HCEC 1CT (cell line): ENCODE data around the gene EXOSC1.
"Not testable (repeated sequence)": the region's sequence is repeated elsewhere in the genome, so short reads cannot be mapped to it uniquely, and the experiment has no call there.

Experiments
- DNase-seq: peaks from one replicate; pipeline ENCODE4 v3.0.0-alpha.2; 2017

The EXOSC1 gene, protein sequence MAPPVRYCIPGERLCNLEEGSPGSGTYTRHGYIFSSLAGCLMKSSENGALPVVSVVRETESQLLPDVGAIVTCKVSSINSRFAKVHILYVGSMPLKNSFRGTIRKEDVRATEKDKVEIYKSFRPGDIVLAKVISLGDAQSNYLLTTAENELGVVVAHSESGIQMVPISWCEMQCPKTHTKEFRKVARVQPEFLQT

DNA sequence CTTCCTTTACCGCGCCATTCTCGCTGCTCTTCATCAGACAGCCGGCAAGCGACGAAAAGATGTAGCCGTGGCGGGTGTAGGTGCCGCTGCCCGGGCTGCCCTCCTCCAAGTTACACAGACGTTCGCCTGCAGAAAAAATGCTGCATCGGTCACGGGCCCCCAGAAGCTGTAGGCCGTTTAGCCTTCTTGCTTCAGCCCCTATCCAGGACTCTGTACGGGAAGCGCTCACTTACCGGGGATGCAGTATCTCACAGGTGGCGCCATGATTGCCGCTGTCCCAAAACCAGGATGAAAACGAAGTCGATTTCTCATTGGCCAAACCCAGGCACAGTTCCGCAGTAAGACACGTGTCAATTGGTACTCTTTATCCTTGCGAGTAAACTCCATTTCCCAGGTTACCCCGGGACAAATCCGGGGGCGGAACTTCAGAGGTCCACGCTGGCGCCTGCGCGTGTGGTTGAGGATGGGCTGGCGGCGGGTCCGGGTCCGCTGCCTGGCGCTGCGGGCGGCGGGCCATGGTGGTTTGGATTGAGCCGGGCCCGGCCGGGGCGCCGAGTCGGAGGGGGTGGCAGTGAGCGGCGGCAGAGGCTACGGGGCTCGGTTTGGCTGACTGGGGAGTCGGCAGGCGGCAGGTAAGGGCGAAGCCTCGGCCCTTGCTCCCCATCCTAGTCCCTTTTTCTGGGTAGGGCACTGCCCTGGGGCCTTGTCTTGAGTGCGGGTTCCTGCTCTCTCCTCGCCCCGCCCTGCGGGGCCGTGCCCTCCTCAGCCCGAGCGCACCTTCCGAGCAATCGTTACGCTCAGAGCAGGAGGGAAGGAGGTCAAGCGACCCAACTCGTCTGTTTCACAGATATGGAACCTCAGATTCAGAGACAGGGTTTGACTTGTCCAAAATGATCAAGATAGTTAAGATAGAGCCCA is at the start of gene EXOSC1, which contains the start of gene ZDHHC16:
Gene EXOSC1, minus strand, starts transcription at position 285 of the 918 bp plus-strand sequence. Its CDS starts 21 bp downstream, at position 264.
Gene ZDHHC16, plus strand, starts transcription at position 454 of the 918 bp plus-strand sequence. CDS start 5,501 bp downstream, outside the sequence.
- DNase-seq, result peak; percentile 97

DNA sequence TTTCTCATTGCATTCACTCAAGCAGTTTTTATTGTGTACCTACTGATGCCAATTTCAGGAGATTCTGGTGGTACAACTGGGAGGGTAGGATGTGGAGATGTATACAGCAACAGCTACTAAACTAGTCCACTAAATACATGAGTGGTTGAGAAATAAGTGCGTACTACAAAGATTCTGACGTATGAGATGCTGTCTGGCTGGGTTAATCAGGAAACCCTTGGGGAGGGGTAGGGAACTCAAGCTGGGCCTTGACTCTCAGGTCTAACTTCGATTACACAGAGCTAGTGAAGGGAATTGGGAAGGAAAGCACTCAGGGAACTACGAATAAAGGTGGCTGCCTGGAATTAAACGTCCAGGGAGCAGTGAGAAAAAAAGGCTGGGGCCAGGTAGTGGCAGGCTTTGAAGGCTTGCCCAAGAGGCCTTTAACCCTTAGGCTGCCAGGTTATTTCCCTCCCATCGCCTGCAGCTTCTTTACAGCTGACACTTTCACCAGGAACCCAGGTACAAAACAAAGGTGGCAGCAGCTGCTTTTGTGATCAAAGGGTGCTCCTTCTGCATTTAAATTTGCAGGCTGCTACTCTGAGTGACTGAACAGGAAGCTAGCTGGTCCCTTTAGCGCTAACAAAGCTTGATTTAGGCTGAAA is 49.2 kb upstream of the EXOSC1 start:
- no peak for DNase-seq

GRCh38 chr10:97494151-97494550 is 48.3 kb upstream of the EXOSC1 start:
- DNase-seq, result no peak

DNA sequence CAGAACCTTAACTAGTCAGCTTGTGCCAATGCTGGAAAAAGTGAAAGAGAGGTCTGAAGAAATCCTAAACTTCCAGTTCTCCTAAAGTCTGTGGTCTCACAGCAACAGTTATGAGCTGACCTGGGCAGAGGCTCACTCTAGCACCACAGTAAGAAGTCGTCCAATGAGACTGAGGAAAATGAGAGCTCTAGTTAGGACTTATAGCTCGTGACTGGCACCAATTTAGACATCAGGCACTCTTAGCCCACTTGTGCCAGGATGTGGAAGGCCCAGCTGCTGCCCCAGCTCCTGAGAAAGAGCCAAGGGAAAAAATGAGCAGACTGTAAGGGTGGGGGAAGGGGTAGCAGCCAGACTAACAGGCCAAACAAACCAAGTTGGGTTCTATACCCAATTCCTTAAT is 44.8 kb upstream of the EXOSC1 start:
- DNase-seq, result no peak

DNA sequence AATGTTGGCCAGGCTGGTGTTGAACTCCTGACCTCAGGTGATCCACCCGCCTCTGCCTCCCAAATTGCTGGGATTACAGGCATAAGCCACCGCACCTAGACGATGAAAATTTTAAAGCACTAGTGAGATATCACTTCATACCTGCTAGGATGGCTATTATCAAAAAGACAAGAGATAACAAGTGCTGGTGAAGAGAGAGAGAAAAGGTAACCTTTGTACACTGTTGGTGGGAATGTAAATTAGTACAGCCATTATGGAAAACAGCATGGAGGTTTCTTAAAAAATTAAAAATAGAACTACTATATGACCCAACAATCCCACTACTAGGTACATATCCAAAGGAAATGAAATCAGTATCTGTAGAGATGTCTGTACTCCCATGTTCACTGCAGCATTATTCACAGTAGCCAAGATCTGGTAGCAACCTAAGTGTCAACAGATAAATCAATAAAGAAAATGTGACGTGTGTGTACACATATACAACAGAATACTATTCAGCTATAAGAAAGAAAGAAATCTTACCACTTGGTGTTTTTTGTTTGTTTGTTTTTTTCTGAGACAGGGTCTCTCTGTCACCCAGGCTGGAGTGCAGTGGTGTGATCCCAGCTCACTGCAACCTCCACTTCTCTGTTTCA is 40.0 kb upstream of the EXOSC1 start:
- no peak for DNase-seq

DNA sequence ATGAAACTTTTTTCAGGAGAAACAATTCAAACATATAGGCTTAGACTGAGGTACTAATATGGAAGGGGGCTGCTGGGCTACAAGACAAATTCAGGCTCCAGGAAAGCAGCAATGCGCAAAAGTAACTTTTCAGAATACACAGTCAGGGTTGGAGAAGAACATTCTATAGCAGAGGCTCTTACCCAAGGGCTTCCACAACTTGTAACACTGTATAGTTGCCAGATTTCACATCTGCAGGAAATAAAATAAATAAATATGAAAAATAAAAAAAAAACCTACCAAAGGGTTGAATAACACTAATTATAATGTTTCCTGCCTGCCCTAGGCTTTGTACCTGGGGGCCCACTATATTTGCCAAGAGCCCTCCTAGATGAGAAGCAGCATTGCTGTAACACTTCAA is 38.1 kb upstream of the EXOSC1 start:
- no peak for DNase-seq

DNA sequence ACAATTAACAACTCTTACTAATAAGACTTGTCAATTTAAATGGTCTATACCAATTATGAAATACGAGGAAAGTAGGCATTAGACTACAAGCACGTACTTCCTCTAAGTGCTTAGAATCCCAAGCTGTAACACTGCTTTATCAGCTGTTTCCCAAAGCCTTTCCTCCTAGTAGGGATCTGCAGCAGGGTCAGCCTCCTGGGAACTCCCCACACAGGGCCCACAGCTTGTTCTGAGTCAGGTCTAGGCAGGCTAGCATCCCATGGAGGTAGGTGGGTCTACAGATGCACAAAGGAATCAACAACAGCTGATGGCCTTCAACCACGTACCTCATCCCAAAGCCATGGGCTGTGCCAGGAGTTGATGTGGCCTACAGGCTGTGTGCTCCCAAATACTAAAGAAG is 37.7 kb upstream of the EXOSC1 start:
- DNase-seq, result no peak

DNA sequence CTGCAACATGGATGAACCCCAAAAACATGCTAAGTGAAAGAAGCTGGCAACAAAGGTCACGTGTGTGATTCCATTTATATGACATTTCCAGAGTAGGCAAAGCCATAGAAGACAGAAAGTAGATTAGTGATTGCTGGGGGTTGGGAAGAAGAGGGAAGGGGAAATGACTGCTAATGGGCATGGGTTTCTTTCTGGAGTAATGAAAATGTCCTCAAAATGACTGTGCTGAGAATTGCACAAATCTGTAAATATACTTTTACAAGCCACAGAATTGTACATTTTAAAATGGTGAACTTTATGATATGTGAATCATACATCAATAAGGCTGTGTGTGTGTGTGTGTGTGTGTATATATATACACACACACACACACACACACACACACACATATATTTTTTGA is 36.6 kb upstream of the EXOSC1 start:
- DNase-seq, result no peak

DNA sequence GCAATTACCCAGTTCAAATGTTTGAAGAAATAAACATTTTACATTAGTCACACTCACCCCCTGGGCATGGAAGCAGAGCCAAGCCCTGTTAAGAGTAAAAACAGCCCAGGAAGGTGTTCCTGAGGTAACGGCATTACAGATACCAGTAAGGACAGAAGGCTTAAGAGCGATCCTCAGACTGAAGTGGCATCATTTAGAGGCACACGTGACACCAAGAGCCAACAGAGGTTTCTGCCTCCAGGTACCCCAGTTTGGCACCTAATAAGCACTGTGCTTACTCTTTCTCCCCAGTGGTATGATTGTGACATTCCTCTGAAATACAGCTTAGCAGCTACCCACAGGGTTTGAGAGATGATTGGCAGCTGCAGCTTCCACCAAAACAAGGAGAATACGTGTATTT is 35.3 kb upstream of the EXOSC1 start:
- DNase-seq, result no peak

GRCh38 chr10:97479939-97480338 is 34.1 kb upstream of the EXOSC1 start:
- DNase-seq, result no peak

GRCh38 chr10:97479410-97479809 is 33.6 kb upstream of the EXOSC1 start:
- DNase-seq, result peak; percentile 36

GRCh38 chr10:97475936-97476594 is 30.3 kb upstream of the EXOSC1 start:
- no peak for DNase-seq

GRCh38 chr10:97474918-97475317 is 29.1 kb upstream of the EXOSC1 start:
- no peak for DNase-seq

GRCh38 chr10:97468781-97469180 is 23.0 kb upstream of the EXOSC1 start:
- not testable (repeated sequence) for DNase-seq

DNA sequence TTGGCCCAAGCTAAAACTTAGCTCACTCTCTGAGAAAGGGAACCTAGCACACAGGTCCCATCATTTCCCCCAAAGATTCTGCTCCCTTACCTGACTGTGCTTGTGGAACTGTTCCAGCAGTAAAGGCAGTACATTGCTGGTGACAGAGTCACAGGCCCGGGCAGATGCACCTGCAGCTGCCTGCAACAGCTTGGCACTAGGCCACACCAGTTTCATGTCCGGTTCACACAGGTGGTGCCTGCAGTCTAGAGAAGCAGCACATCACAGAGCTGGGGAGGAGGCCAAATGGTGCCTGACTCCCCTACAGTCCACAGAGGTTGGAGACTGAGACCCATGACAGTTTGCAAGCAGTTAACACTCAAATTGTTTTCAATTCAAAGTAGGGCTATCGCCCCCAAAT is 22.4 kb upstream of the EXOSC1 start:
- no peak for DNase-seq

DNA sequence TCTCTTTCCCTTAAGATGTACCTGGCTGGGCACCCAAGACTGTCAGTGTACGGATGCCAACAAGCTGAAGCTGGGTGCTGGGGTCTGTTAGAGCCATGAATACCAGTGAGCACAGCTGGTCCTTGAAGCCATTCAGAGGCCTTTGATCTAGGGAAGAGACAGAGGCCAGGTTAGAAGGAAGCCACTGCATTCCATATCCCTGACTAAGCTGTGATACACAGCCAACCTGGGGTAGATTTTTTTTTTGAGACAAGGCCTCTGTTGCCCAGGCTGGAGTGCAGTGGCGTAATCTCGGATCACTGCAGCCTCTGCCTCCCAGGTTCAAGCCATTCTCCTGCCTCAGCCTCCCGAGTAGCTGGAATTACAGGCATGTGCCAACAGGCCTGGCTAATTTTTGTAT is 20.9 kb upstream of the EXOSC1 start:
- no peak for DNase-seq

- no peak for DNase-seq
Measured at GRCh38 chr10:97465982-97466381, 20.2 kb upstream of the EXOSC1 start.

DNA sequence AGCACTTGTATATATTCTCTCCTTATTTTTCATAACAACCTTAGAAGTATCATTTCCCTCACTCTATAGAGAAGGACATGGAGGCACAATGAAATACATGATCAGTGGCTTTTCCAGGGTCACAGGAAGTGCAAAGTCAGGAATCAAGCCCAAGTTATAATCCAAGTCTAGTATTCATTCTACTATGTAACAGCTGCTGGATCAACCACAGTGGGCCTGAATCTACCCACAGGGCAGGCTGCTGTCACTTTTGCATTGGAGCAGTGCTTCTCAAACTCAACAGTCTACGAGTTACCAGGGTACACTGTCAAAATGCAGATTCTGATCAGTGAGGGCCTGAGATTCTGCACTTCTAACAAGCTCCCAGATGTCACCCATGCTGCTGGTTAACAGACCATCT is 18.4 kb upstream of the EXOSC1 start:
- no peak for DNase-seq

- DNase-seq, result peak; percentile 57
Measured at GRCh38 chr10:97463363-97464132, 17.7 kb upstream of the EXOSC1 start.

- no peak for DNase-seq
Measured at GRCh38 chr10:97462309-97462708, 16.5 kb upstream of the EXOSC1 start.

- no peak for DNase-seq
Measured at GRCh38 chr10:97459933-97460332, 14.1 kb upstream of the EXOSC1 start.

DNA sequence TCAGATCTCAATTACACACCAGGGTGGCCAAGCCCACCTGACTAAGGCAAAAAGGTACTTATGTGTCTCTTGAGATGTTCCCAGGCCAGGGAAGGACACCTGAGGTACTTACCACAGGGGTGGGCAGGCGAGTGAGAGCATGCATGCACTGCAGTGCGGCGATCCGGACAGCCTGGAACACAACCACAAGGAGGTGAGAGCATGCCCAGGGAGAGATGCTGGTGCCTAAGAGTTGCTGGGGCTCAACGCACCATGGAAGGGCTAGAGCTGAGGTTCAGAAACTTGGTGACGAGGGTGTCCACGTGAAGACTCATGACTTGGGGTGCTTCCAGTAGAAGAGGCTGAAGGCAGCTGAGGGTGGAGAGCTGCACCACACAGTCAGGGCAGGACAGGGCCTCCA is 13.3 kb upstream of the EXOSC1 start:
- DNase-seq, result no peak
